ENCODE data around the gene IQGAP2.

IQGAP2 gene

GRCh38 chr5:76483881-76484280, 80.8 kb downstream of the IQGAP2 start:
- Histone ChIP-seq H3K9me3 (ENCODE audit: control insufficient read depth in 5 of 5, low read length in 5 of 5) (no peaks in the 10 kb centered on the region), H3K4me3 (ENCODE audit: low read depth in 1 of 5, low read length in 5 of 5) (no peak overlapping the region), H3K9ac (ENCODE audit: low read length in 5 of 5) (no peak overlapping the region), H3K4me1 (ENCODE audit: control insufficient read depth in 5 of 5, insufficient read depth in 5 of 5, low read length in 5 of 5) (peaks cover 0 to 6% (median 0%) of the 10 kb centered on the region in 5 donors), H3K27ac (ENCODE audit: low read depth, low read length) (no peak overlapping the region), H3K36me3 (ENCODE audit: control insufficient read depth in 5 of 5, insufficient read depth in 5 of 5, low read length in 5 of 5) (no peaks in the 10 kb centered on the region), H3K27me3 (ENCODE audit: control insufficient read depth in 5 of 5, insufficient read depth in 4 of 5, low read length in 5 of 5) (no peaks in the 10 kb centered on the region)

- Histone ChIP-seq H3K4me1 (ENCODE audit: control insufficient read depth in 5 of 5, insufficient read depth in 5 of 5, low read length in 5 of 5) (peaks cover 0 to 6% (median 0%) of the 10 kb centered on the region in 5 donors), H3K27me3 (ENCODE audit: control insufficient read depth in 5 of 5, insufficient read depth in 4 of 5, low read length in 5 of 5) (no peaks in the 10 kb centered on the region), H3K4me3 (ENCODE audit: low read depth in 1 of 5, low read length in 5 of 5) (no peak overlapping the region), H3K9me3 (ENCODE audit: control insufficient read depth in 5 of 5, low read length in 5 of 5) (no peaks in the 10 kb centered on the region), H3K36me3 (ENCODE audit: control insufficient read depth in 5 of 5, insufficient read depth in 5 of 5, low read length in 5 of 5) (no peaks in the 10 kb centered on the region), H3K9ac (ENCODE audit: low read length in 5 of 5) (no peak overlapping the region), H3K27ac (ENCODE audit: low read depth, low read length) (no peak overlapping the region)
Observed at GRCh38 chr5:76485511-76485910, 82.4 kb downstream of the IQGAP2 start.

GRCh38 chr5:76487386-76487785, 84.3 kb downstream of the IQGAP2 start:
- Histone ChIP-seq H3K27me3 (ENCODE audit: control insufficient read depth in 5 of 5, insufficient read depth in 4 of 5, low read length in 5 of 5) (no peaks in the 10 kb centered on the region), H3K4me1 (ENCODE audit: control insufficient read depth in 5 of 5, insufficient read depth in 5 of 5, low read length in 5 of 5) (peaks cover 0 to 6% (median 0%) of the 10 kb centered on the region in 5 donors), H3K9me3 (ENCODE audit: control insufficient read depth in 5 of 5, low read length in 5 of 5) (no peaks in the 10 kb centered on the region), H3K9ac (ENCODE audit: low read length in 5 of 5) (no peak overlapping the region), H3K4me3 (ENCODE audit: low read depth in 1 of 5, low read length in 5 of 5) (no peak overlapping the region), H3K27ac (ENCODE audit: low read depth, low read length) (no peak overlapping the region), H3K36me3 (ENCODE audit: control insufficient read depth in 5 of 5, insufficient read depth in 5 of 5, low read length in 5 of 5) (no peaks in the 10 kb centered on the region)

- Histone ChIP-seq H3K9me3 (ENCODE audit: control insufficient read depth in 5 of 5, low read length in 5 of 5) (no peaks in the 10 kb centered on the region), H3K9ac (ENCODE audit: low read length in 5 of 5) (no peak overlapping the region), H3K4me3 (ENCODE audit: low read depth in 1 of 5, low read length in 5 of 5) (no peak overlapping the region), H3K27me3 (ENCODE audit: control insufficient read depth in 5 of 5, insufficient read depth in 4 of 5, low read length in 5 of 5) (no peaks in the 10 kb centered on the region), H3K27ac (ENCODE audit: low read depth, low read length) (no peak overlapping the region), H3K36me3 (ENCODE audit: control insufficient read depth in 5 of 5, insufficient read depth in 5 of 5, low read length in 5 of 5) (no peaks in the 10 kb centered on the region), H3K4me1 (ENCODE audit: control insufficient read depth in 5 of 5, insufficient read depth in 5 of 5, low read length in 5 of 5) (peaks cover 0 to 4% (median 0%) of the 10 kb centered on the region in 5 donors)
Observed at GRCh38 chr5:76487821-76488220, 84.7 kb downstream of the IQGAP2 start.

- Histone ChIP-seq H3K9ac (ENCODE audit: low read length in 5 of 5) (no peak overlapping the region), H3K4me1 (ENCODE audit: control insufficient read depth in 5 of 5, insufficient read depth in 5 of 5, low read length in 5 of 5) (no peaks in the 10 kb centered on the region), H3K9me3 (ENCODE audit: control insufficient read depth in 5 of 5, low read length in 5 of 5) (no peaks in the 10 kb centered on the region), H3K36me3 (ENCODE audit: control insufficient read depth in 5 of 5, insufficient read depth in 5 of 5, low read length in 5 of 5) (no peaks in the 10 kb centered on the region), H3K4me3 (ENCODE audit: low read depth in 1 of 5, low read length in 5 of 5) (no peak overlapping the region), H3K27me3 (ENCODE audit: control insufficient read depth in 5 of 5, insufficient read depth in 4 of 5, low read length in 5 of 5) (no peaks in the 10 kb centered on the region), H3K27ac (ENCODE audit: low read depth, low read length) (no peak overlapping the region)
Observed at GRCh38 chr5:76488969-76489368, 85.9 kb downstream of the IQGAP2 start.

GRCh38 chr5:76489877-76490688, 87.0 kb downstream of the IQGAP2 start:
- H3K27ac ChIP-seq (ENCODE audit: low read depth, low read length) = no peak overlapping the region
- H3K27me3 ChIP-seq (ENCODE audit: control insufficient read depth in 5 of 5, insufficient read depth in 4 of 5, low read length in 5 of 5) = no peaks in the 10 kb centered on the region
- no peaks in the 10 kb centered on the region for H3K9me3 ChIP-seq (ENCODE audit: control insufficient read depth in 5 of 5, low read length in 5 of 5)
- H3K36me3 ChIP-seq (ENCODE audit: control insufficient read depth in 5 of 5, insufficient read depth in 5 of 5, low read length in 5 of 5) = no peaks in the 10 kb centered on the region
- H3K4me3 ChIP-seq (ENCODE audit: low read depth in 1 of 5, low read length in 5 of 5) = no peak overlapping the region
- no peaks in the 10 kb centered on the region for H3K4me1 ChIP-seq (ENCODE audit: control insufficient read depth in 5 of 5, insufficient read depth in 5 of 5, low read length in 5 of 5)
- H3K9ac ChIP-seq (ENCODE audit: low read length in 5 of 5) = no peak overlapping the region

- H3K27me3 ChIP-seq (ENCODE audit: control insufficient read depth in 5 of 5, insufficient read depth in 4 of 5, low read length in 5 of 5) = no peaks in the 10 kb centered on the region
- no peak overlapping the region for H3K9ac ChIP-seq (ENCODE audit: low read length in 5 of 5)
- H3K27ac ChIP-seq (ENCODE audit: low read depth, low read length) = no peak overlapping the region
- no peaks in the 10 kb centered on the region for H3K9me3 ChIP-seq (ENCODE audit: control insufficient read depth in 5 of 5, low read length in 5 of 5)
- no peaks in the 10 kb centered on the region for H3K36me3 ChIP-seq (ENCODE audit: control insufficient read depth in 5 of 5, insufficient read depth in 5 of 5, low read length in 5 of 5)
- peaks cover 0 to 5% (median 0%) of the 10 kb centered on the region in 5 donors for H3K4me1 ChIP-seq (ENCODE audit: control insufficient read depth in 5 of 5, insufficient read depth in 5 of 5, low read length in 5 of 5)
- H3K4me3 ChIP-seq (ENCODE audit: low read depth in 1 of 5, low read length in 5 of 5) = no peak overlapping the region
Observed at GRCh38 chr5:76490960-76491359, 87.9 kb downstream of the IQGAP2 start.

- no peak overlapping the region for H3K9ac ChIP-seq (ENCODE audit: low read length in 5 of 5)
- no peaks in the 10 kb centered on the region for H3K9me3 ChIP-seq (ENCODE audit: control insufficient read depth in 5 of 5, low read length in 5 of 5)
- H3K27me3 ChIP-seq (ENCODE audit: control insufficient read depth in 5 of 5, insufficient read depth in 4 of 5, low read length in 5 of 5) = no peaks in the 10 kb centered on the region
- no peak overlapping the region for H3K4me3 ChIP-seq (ENCODE audit: low read depth in 1 of 5, low read length in 5 of 5)
- H3K27ac ChIP-seq (ENCODE audit: low read depth, low read length) = no peak overlapping the region
- H3K4me1 ChIP-seq (ENCODE audit: control insufficient read depth in 5 of 5, insufficient read depth in 5 of 5, low read length in 5 of 5) = peaks cover 0 to 5% (median 0%) of the 10 kb centered on the region in 5 donors
- H3K36me3 ChIP-seq (ENCODE audit: control insufficient read depth in 5 of 5, insufficient read depth in 5 of 5, low read length in 5 of 5) = no peaks in the 10 kb centered on the region
Observed at GRCh38 chr5:76492819-76493189, 89.7 kb downstream of the IQGAP2 start.

- no peak overlapping the region for H3K27ac ChIP-seq (ENCODE audit: low read depth, low read length)
- H3K9ac ChIP-seq (ENCODE audit: low read length in 5 of 5) = no peak overlapping the region
- H3K4me1 ChIP-seq (ENCODE audit: control insufficient read depth in 5 of 5, insufficient read depth in 5 of 5, low read length in 5 of 5) = peaks cover 0 to 5% (median 0%) of the 10 kb centered on the region in 5 donors
- H3K9me3 ChIP-seq (ENCODE audit: control insufficient read depth in 5 of 5, low read length in 5 of 5) = no peaks in the 10 kb centered on the region
- no peaks in the 10 kb centered on the region for H3K27me3 ChIP-seq (ENCODE audit: control insufficient read depth in 5 of 5, insufficient read depth in 4 of 5, low read length in 5 of 5)
- no peak overlapping the region for H3K4me3 ChIP-seq (ENCODE audit: low read depth in 1 of 5, low read length in 5 of 5)
- H3K36me3 ChIP-seq (ENCODE audit: control insufficient read depth in 5 of 5, insufficient read depth in 5 of 5, low read length in 5 of 5) = no peaks in the 10 kb centered on the region
Observed at GRCh38 chr5:76493190-76493837, 90.2 kb downstream of the IQGAP2 start.

- no peaks in the 10 kb centered on the region for H3K9me3 ChIP-seq (ENCODE audit: control insufficient read depth in 5 of 5, low read length in 5 of 5)
- H3K27me3 ChIP-seq (ENCODE audit: control insufficient read depth in 5 of 5, insufficient read depth in 4 of 5, low read length in 5 of 5) = no peaks in the 10 kb centered on the region
- no peaks in the 10 kb centered on the region for H3K36me3 ChIP-seq (ENCODE audit: control insufficient read depth in 5 of 5, insufficient read depth in 5 of 5, low read length in 5 of 5)
- H3K4me3 ChIP-seq (ENCODE audit: low read depth in 1 of 5, low read length in 5 of 5) = no peak overlapping the region
- no peak overlapping the region for H3K27ac ChIP-seq (ENCODE audit: low read depth, low read length)
- H3K4me1 ChIP-seq (ENCODE audit: control insufficient read depth in 5 of 5, insufficient read depth in 5 of 5, low read length in 5 of 5) = peaks cover 0 to 5% (median 0%) of the 10 kb centered on the region in 5 donors
- H3K9ac ChIP-seq (ENCODE audit: low read length in 5 of 5) = no peak overlapping the region
Observed at GRCh38 chr5:76494201-76494600, 91.1 kb downstream of the IQGAP2 start.
